Measurements from ENCODE around the gene DHX8.

DHX8 gene

GRCh38 chr17:43547189-43547550, 63.4 kb downstream of the DHX8 start:
- TF ChIP-seq TAF1 (IDR thresholded peaks at IDR 0.05; ENCODE audit: borderline replicate concordance, insufficient read depth, low read length): no peak
- TF ChIP-seq POLR2AphosphoS5 (IDR thresholded peaks at IDR 0.05; ENCODE audit: low read depth, low read length): no peak
- no peak for TF ChIP-seq REST (IDR thresholded peaks at IDR 0.05; ENCODE audit: insufficient read depth in 1 of 2, low read depth in 2 of 2, low read length in 2 of 2)
- TF ChIP-seq FOXP2 (optimal IDR thresholded peaks at IDR 0.05; ENCODE audit: borderline replicate concordance, extremely low read depth, extremely low read length, insufficient read depth): no peak
- no peak for TF ChIP-seq SIN3A (IDR thresholded peaks at IDR 0.05; ENCODE audit: borderline replicate concordance, insufficient read depth, low read length)

- TF ChIP-seq POLR2AphosphoS5 (IDR thresholded peaks at IDR 0.05; ENCODE audit: low read depth, low read length): no peak
- no peak for TF ChIP-seq REST (IDR thresholded peaks at IDR 0.05; ENCODE audit: insufficient read depth in 1 of 2, low read depth in 2 of 2, low read length in 2 of 2)
- TF ChIP-seq FOXP2 (optimal IDR thresholded peaks at IDR 0.05; ENCODE audit: borderline replicate concordance, extremely low read depth, extremely low read length, insufficient read depth): no peak
- TF ChIP-seq TAF1 (IDR thresholded peaks at IDR 0.05; ENCODE audit: borderline replicate concordance, insufficient read depth, low read length): no peak
- no peak for TF ChIP-seq SIN3A (IDR thresholded peaks at IDR 0.05; ENCODE audit: borderline replicate concordance, insufficient read depth, low read length)
Measured at GRCh38 chr17:43547659-43548256, 64.0 kb downstream of the DHX8 start.

- TF ChIP-seq TAF1 (IDR thresholded peaks at IDR 0.05; ENCODE audit: borderline replicate concordance, insufficient read depth, low read length) (no peak), POLR2AphosphoS5 (IDR thresholded peaks at IDR 0.05; ENCODE audit: low read depth, low read length) (no peak), FOXP2 (optimal IDR thresholded peaks at IDR 0.05; ENCODE audit: borderline replicate concordance, extremely low read depth, extremely low read length, insufficient read depth) (no peak), REST (IDR thresholded peaks at IDR 0.05; ENCODE audit: insufficient read depth in 1 of 2, low read depth in 2 of 2, low read length in 2 of 2) (no peak), SIN3A (IDR thresholded peaks at IDR 0.05; ENCODE audit: borderline replicate concordance, insufficient read depth, low read length) (no peak)
Measured at GRCh38 chr17:43548689-43549379, 65.1 kb downstream of the DHX8 start.

GRCh38 chr17:43549496-43549895, 65.7 kb downstream of the DHX8 start:
- TF ChIP-seq TAF1 (IDR thresholded peaks at IDR 0.05; ENCODE audit: borderline replicate concordance, insufficient read depth, low read length) (no peak), REST (IDR thresholded peaks at IDR 0.05; ENCODE audit: insufficient read depth in 1 of 2, low read depth in 2 of 2, low read length in 2 of 2) (no peak), POLR2AphosphoS5 (IDR thresholded peaks at IDR 0.05; ENCODE audit: low read depth, low read length) (no peak)

Data from PFSK-1 (cell line).